Prostate gland (tissue), 1 donor: ENCODE measurements around the gene TXNRD2.

Experiments used
- POLR2A ChIP-seq: fragments of 450-650 bp; IDR thresholded peaks from one replicate; pipeline ENCODE4 v1.6.1; 2016; ENCODE audit warnings: antibody characterized with exemption, mild to moderate bottlenecking
- POLR2AphosphoS5 ChIP-seq: sonication (generic); formaldehyde crosslinking; IDR thresholded peaks from one replicate; pipeline ENCODE4 v1.6.1; 2017; ENCODE audit warnings: antibody characterized with exemption

- TF ChIP-seq POLR2A (no peak), POLR2AphosphoS5 (no peak)
These were observed 53.4 kb downstream of the TXNRD2 start for GRCh38 chr22:19888131-19888746.
